Sigmoid colon (tissue), 4 donors: ENCODE data around the gene FKTN.

Source experiments
- CTCF ChIP-seq, 4 experiments: fragments of 450-650 bp in 3 of 4; fragments of 200-600 bp in 1 of 4; IDR thresholded peaks; one replicate each; pipeline ENCODE4 v1.5.1; 2016 to 2019; ENCODE audit warnings: antibody characterized with exemption in 4 of 4, mild to moderate bottlenecking in 3 of 4, moderate library complexity in 2 of 4
- EP300 ChIP-seq, 4 donors: sonication (generic); formaldehyde crosslinking; IDR thresholded peaks; one replicate each; pipeline ENCODE4 v1.6.1; 2017; ENCODE audit warnings: antibody characterized with exemption in 4 of 4
- POLR2A ChIP-seq, 2 donors: fragments of 450-650 bp; IDR thresholded peaks; one replicate each; pipeline ENCODE4 v1.6.1; 2016; ENCODE audit warnings: antibody characterized with exemption in 2 of 2, mild to moderate bottlenecking in 2 of 2, moderate library complexity in 2 of 2
- POLR2AphosphoS5 ChIP-seq, 4 donors: sonication (generic); formaldehyde crosslinking; IDR thresholded peaks; one replicate each; pipeline ENCODE4 v1.6.1; 2017; ENCODE audit warnings: antibody characterized with exemption in 4 of 4

GRCh38 chr9:105535920-105536668 is 21.8 kb upstream of the FKTN start:
- TF ChIP-seq CTCF (IDR thresholded peaks at IDR 0.05) = no peak
- TF ChIP-seq POLR2A (IDR thresholded peaks at IDR 0.05) = no peak
- TF ChIP-seq POLR2AphosphoS5 (IDR thresholded peaks at IDR 0.05) = no peak
- no peak for TF ChIP-seq EP300 (IDR thresholded peaks at IDR 0.05)
